MCF 10A (cell line): ENCODE results near the gene ZC3H11A. TPM values are rescaled to one million over a fixed set of nuclear protein-coding genes. Genes with fewer than 3 reads are reported as not detected.
"Not testable (repeated sequence)": the region's sequence is repeated elsewhere in the genome, so short reads cannot be mapped to it uniquely, and the experiment has no call there.

Experiments used
- BruUV-seq: library from RNA; stranded (reverse); fragments of 400-500 nt; replicated peaks from 2 replicates; lab custom pipeline; 2021; lab: Mats Ljungman, UMichigan
- CTCF ChIA-PET: fragments of 300-600 bp; sonication (Branson Sonifier 250); formaldehyde crosslinking; extraction: SDS; loops from one replicate; lab custom pipeline; 2021; ENCODE audit warnings: antibody characterized with exemption, inconsistent platforms; lab: Yijun Ruan, JAX
- POLR2A ChIA-PET: fragments of 300-600, 350-650 bp; sonication (Branson Sonifier 250); formaldehyde crosslinking; extraction: SDS; loops from one replicate; lab custom pipeline; 2020; ENCODE audit warnings: antibody characterized with exemption, inconsistent platforms; lab: Yijun Ruan, JAX
- DNase-seq: peaks from one replicate; pipeline ENCODE4 v3.0.0-alpha.2; 2018; ENCODE audit not compliant: unreplicated experiment
- H3K27ac Mint-ChIP-seq: one replicate; pipeline ENCODE4 v1.8.0; 2022; ENCODE audit warnings: mild to moderate bottlenecking, low read depth, mixed read lengths; ENCODE audit not compliant: unreplicated experiment
- H3K27me3 Mint-ChIP-seq: one replicate; pipeline ENCODE4 v1.8.0; 2022; ENCODE audit warnings: mixed read lengths; ENCODE audit not compliant: insufficient read depth, unreplicated experiment
- H3K36me3 Mint-ChIP-seq: one replicate; pipeline ENCODE4 v1.8.0; 2022; ENCODE audit warnings: mild to moderate bottlenecking, moderate library complexity, mixed read lengths; ENCODE audit not compliant: insufficient read depth, unreplicated experiment
- H3K4me1 Mint-ChIP-seq: one replicate; pipeline ENCODE4 v1.8.0; 2022; ENCODE audit warnings: mixed read lengths; ENCODE audit not compliant: insufficient read depth, unreplicated experiment
- H3K4me3 Mint-ChIP-seq: one replicate; pipeline ENCODE4 v1.8.0; 2022; ENCODE audit warnings: mild to moderate bottlenecking, moderate library complexity, mixed read lengths; ENCODE audit not compliant: unreplicated experiment
- H3K9me3 Mint-ChIP-seq: one replicate; pipeline ENCODE4 v1.8.0; 2022; ENCODE audit warnings: mixed read lengths; ENCODE audit not compliant: unreplicated experiment
- intact Hi-C: fragments of 100-400 bp; cut with micrococcal nuclease; formaldehyde crosslinking; loops from 2 replicates; pipeline ENCODE4 v1.14.1; 2022
- total RNA-seq: library from RNA; stranded (reverse); gene quantifications from 2 replicates; pipeline ENCODE4 v1.2.3, GENCODE V29; 2022
- TF ChIP-seq, protein P1 (sequence below): fragments of 200-600 bp; IDR thresholded peaks from one replicate; pipeline ENCODE4 v1.8.0; 2022; ENCODE audit warnings: antibody characterized with exemption, mild to moderate bottlenecking; ENCODE audit not compliant: unreplicated experiment

ZC3H11A gene
- total RNA-seq, 1 experiment from 2014 or later = 156 TPM

- intact Hi-C loops = no loop called here
- Mint-ChIP-seq H3K36me3 (no peaks in the 10 kb centered on the region), H3K9me3 (no peaks in the 10 kb centered on the region), H3K27me3 (no peaks in the 10 kb centered on the region), H3K4me3 (no peak overlapping the region), H3K4me1 (no peaks in the 10 kb centered on the region), H3K27ac (no peak overlapping the region)
- CTCF ChIA-PET = interaction anchor here (0.6 to 2.8 kb wide), 6 partner anchors 8 to 740 kb away, joined by 3 to 15 read pairs (median 4); no protein-coding TSS in a partner anchor
- POLR2A ChIA-PET = no interaction called here
- BruUV-seq = no TSS peak
- TF ChIP-seq, protein P1, sequence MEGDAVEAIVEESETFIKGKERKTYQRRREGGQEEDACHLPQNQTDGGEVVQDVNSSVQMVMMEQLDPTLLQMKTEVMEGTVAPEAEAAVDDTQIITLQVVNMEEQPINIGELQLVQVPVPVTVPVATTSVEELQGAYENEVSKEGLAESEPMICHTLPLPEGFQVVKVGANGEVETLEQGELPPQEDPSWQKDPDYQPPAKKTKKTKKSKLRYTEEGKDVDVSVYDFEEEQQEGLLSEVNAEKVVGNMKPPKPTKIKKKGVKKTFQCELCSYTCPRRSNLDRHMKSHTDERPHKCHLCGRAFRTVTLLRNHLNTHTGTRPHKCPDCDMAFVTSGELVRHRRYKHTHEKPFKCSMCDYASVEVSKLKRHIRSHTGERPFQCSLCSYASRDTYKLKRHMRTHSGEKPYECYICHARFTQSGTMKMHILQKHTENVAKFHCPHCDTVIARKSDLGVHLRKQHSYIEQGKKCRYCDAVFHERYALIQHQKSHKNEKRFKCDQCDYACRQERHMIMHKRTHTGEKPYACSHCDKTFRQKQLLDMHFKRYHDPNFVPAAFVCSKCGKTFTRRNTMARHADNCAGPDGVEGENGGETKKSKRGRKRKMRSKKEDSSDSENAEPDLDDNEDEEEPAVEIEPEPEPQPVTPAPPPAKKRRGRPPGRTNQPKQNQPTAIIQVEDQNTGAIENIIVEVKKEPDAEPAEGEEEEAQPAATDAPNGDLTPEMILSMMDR = no peak
- DNase-seq = no peak
Observed at GRCh38 chr1:203781962-203782361, 13.5 kb upstream of the ZC3H11A start.

- TF ChIP-seq, protein P1 = no peak
- Mint-ChIP-seq H3K27ac (no peak overlapping the region), H3K27me3 (no peaks in the 10 kb centered on the region), H3K36me3 (no peaks in the 10 kb centered on the region), H3K9me3 (no peaks in the 10 kb centered on the region), H3K4me1 (peaks cover 4% of the 10 kb centered on the region), H3K4me3 (no peak overlapping the region)
- ChIA-PET POLR2A (interaction anchor here (0.6 kb wide), 3 partner anchors 25 to 464 kb away, joined by 3 to 4 read pairs (median 3); no protein-coding TSS in a partner anchor), CTCF (interaction anchor here (0.6 to 2.7 kb wide), 4 partner anchors 8 to 107 kb away, joined by 3 to 12 read pairs (median 4); no protein-coding TSS in a partner anchor)
- DNase-seq = no peak
- no TSS peak for BruUV-seq
- intact Hi-C loops = loop anchor here (10.0 kb wide), 1 partner anchor 165 kb away; the partner anchor contains the start of gene ATP2B4
Observed at GRCh38 chr1:203789966-203790365, 5.5 kb upstream of the ZC3H11A start.

GRCh38 chr1:203791498-203791897 lies 3.9 kb upstream of the ZC3H11A start:
- no peaks in the 10 kb centered on the region for H3K27me3 Mint-ChIP-seq
- H3K9me3 Mint-ChIP-seq = no peaks in the 10 kb centered on the region
- CTCF ChIA-PET = interaction anchor here (0.5 to 2.3 kb wide), 7 partner anchors 10 to 287 kb away, joined by 3 to 15 read pairs (median 4); no protein-coding TSS in a partner anchor

DNA sequence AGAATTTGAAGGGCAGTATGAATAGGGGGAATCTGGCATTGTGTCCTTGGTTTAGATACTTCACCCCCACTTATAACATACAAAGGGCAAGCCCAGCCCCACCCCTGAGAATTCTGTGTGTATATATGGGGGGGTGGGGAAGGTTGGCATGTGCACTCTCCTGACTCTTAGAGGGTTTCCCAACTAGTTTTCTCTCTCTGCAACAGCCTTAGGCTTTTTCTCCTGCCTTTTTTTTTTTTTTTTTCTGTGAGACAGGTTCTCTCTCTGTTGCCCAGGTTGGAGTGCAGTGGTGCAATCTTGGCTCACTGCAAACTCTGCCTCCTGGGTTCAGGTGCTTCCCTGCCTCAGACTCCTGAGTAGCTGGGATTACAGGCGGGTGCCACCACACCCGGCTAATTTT lies 2.9 kb upstream of the ZC3H11A start:
- ChIA-PET CTCF (interaction anchor here (0.6 to 2.3 kb wide), 4 partner anchors 16 to 405 kb away, joined by 3 to 8 read pairs (median 3); no protein-coding TSS in a partner anchor), POLR2A (interaction anchor here (0.9 to 2.5 kb wide), 6 partner anchors 22 to 485 kb away, joined by 3 to 19 read pairs (median 4); no protein-coding TSS in a partner anchor)
- peaks cover 14% of the 10 kb centered on the region for H3K36me3 Mint-ChIP-seq
- H3K27ac Mint-ChIP-seq = no peak overlapping the region
- no peaks in the 10 kb centered on the region for H3K27me3 Mint-ChIP-seq
- no TSS peak for BruUV-seq
- intact Hi-C loops = loop anchor here (10.0 kb wide), 1 partner anchor 168 kb away; the partner anchor contains the start of gene ATP2B4
- TF ChIP-seq, protein P1 = no peak
- peak; percentile 34 for DNase-seq
- H3K9me3 Mint-ChIP-seq = no peaks in the 10 kb centered on the region
- H3K4me1 Mint-ChIP-seq = peaks cover 15% of the 10 kb centered on the region
- no peak overlapping the region for H3K4me3 Mint-ChIP-seq

More at GRCh38 chr1:203791498-203791897, 3.9 kb upstream of the ZC3H11A start:
- DNase-seq = no peak
- POLR2A ChIA-PET = interaction anchor here (0.9 to 2.5 kb wide), 4 partner anchors 15 to 164 kb away, joined by 3 to 19 read pairs (median 7); no protein-coding TSS in a partner anchor
- intact Hi-C loops = loop anchor here (10.0 kb wide), 1 partner anchor 167 kb away; the partner anchor contains the start of gene ATP2B4
- Mint-ChIP-seq H3K27ac (no peak overlapping the region), H3K4me1 (peaks cover 8% of the 10 kb centered on the region), H3K36me3 (peaks cover 6% of the 10 kb centered on the region), H3K4me3 (no peak overlapping the region)
- no TSS peak for BruUV-seq
- TF ChIP-seq, protein P1 = no peak

GRCh38 chr1:203793561-203793960 lies 1.9 kb upstream of the ZC3H11A start:
- intact Hi-C loops = loop anchor here (10.0 kb wide), 1 partner anchor 169 kb away; the partner anchor contains the start of gene ATP2B4
- Mint-ChIP-seq H3K36me3 (peaks cover 24% of the 10 kb centered on the region), H3K4me1 (peaks cover 26% of the 10 kb centered on the region)
- H3K4me3 Mint-ChIP-seq, H3K27me3 Mint-ChIP-seq, H3K9me3 Mint-ChIP-seq, H3K27ac Mint-ChIP-seq, BruUV-seq, DNase-seq: not testable (repeated sequence)
- CTCF ChIA-PET = interaction anchor here (0.7 to 1.8 kb wide), 7 partner anchors 17 to 336 kb away, joined by 3 to 11 read pairs (median 3); partner anchors contain the start of gene ATP2B4
- POLR2A ChIA-PET = interaction anchor here (0.6 to 2.0 kb wide), 9 partner anchors 8 to 1147 kb away, joined by 3 to 13 read pairs (median 4); no protein-coding TSS in a partner anchor
